Endothelial cell of umbilical vein (primary cell): Measurements from ENCODE around the gene SRSF10. TPM values are rescaled to one million over a fixed set of nuclear protein-coding genes. Genes with fewer than 3 reads are reported as not detected.
"Not testable (repeated sequence)": the region's sequence is repeated elsewhere in the genome, so short reads cannot be mapped to it uniquely, and the experiment has no call there.

ENCODE experiments used
- BruUV-seq: library from RNA; stranded (reverse); fragments of 400-500 nt; replicated peaks from 2 replicates; lab custom pipeline; 2021; lab: Mats Ljungman, UMichigan
- CTCF ChIA-PET: fragments of 300-600, 350-600 bp; sonication (Branson Sonifier 250); formaldehyde crosslinking; loops from one replicate; lab custom pipeline; 2021; ENCODE audit warnings: antibody characterized with exemption, inconsistent platforms; lab: Charles Lee
- POLR2A ChIA-PET: fragments of 300-600, 350-600 bp; sonication (Branson Sonifier 250); formaldehyde crosslinking; loops from one replicate; lab custom pipeline; 2021; ENCODE audit warnings: antibody characterized with exemption, inconsistent platforms; lab: Charles Lee
- DNase-seq: peaks from one replicate; pipeline ENCODE4 v3.0.0-alpha.2; 2011; ENCODE audit warnings: low read depth, low spot score
- FAIRE-seq: peaks from 2 replicates; lab custom pipeline; 2011; peaks lifted over from hg19 to GRCh38; lab: Jason Lieb, UNC
- H2AFZ ChIP-seq: 2 replicates; pipeline ENCODE4 v1.6.0; 2012; ENCODE audit warnings: low read depth, low read length, control low read depth, inconsistent platforms
- H3K27ac ChIP-seq: 2 replicates; pipeline ENCODE4 v1.5.1; 2011; ENCODE audit warnings: low read depth, mild to moderate bottlenecking, control low read depth, low read length, moderate library complexity; ENCODE audit not compliant: insufficient read depth
- H3K27me3 ChIP-seq, 2 experiments: 2 replicates each; pipeline versions ENCODE4 v1.6.0 to v1.6.1; 2011; ENCODE audit warnings: low read length in 2 of 2, mixed read lengths in 1 of 2; ENCODE audit not compliant: control insufficient read depth in 2 of 2, insufficient read depth in 2 of 2
- H3K36me3 ChIP-seq, 2 experiments: 2 replicates in 1 of 2; 3 replicates in 1 of 2; pipeline ENCODE4 v1.5.1; 2011; ENCODE audit warnings: low read length in 2 of 2, mild to moderate bottlenecking in 1 of 2, moderate library complexity in 1 of 2; ENCODE audit not compliant: control insufficient read depth in 2 of 2, insufficient read depth in 2 of 2; ENCODE audit errors: extremely low read depth in 1 of 2
- H3K4me1 ChIP-seq: 3 replicates; pipeline ENCODE4 v1.5.1; 2011; ENCODE audit warnings: mild to moderate bottlenecking, low read length; ENCODE audit not compliant: control insufficient read depth, insufficient read depth; ENCODE audit errors: extremely low read depth
- H3K4me2 ChIP-seq: 2 replicates; pipeline ENCODE4 v1.6.1; 2011; ENCODE audit warnings: low read length, control low read depth, mixed read lengths; ENCODE audit not compliant: insufficient read depth
- H3K4me3 ChIP-seq, 3 experiments: fragments of 200-600 bp in 1 of 3; sonication (generic), shearing (Covaris generic) in 1 of 3; replicated peaks in 1 of 3; 2 replicates each; pipeline ENCODE4 v1.5.1; 2011 to 2016; ENCODE audit warnings: control low read depth in 3 of 3, low read length in 3 of 3, mild to moderate bottlenecking in 2 of 3, inconsistent platforms in 1 of 3, low read depth in 1 of 3, moderate library complexity in 1 of 3; ENCODE audit not compliant: insufficient read depth in 1 of 3
- H3K79me2 ChIP-seq: 2 replicates; pipeline ENCODE4 v1.6.0; 2012; ENCODE audit warnings: low read length, inconsistent platforms; ENCODE audit not compliant: control insufficient read depth, insufficient read depth
- H3K9ac ChIP-seq: replicated peaks from 2 replicates; pipeline ENCODE3; 2011; ENCODE audit warnings: low read length, control low read depth; ENCODE audit not compliant: insufficient read depth; ENCODE audit errors: extremely low read depth
- H3K9me1 ChIP-seq: replicated peaks from 3 replicates; pipeline ENCODE4 v1.6.0; 2011; ENCODE audit warnings: mild to moderate bottlenecking, low read length; ENCODE audit not compliant: control insufficient read depth, insufficient read depth; ENCODE audit errors: extremely low read depth
- H3K9me3 ChIP-seq: replicated peaks from 2 replicates; pipeline ENCODE4 v1.5.1; 2012; ENCODE audit warnings: low read length, inconsistent platforms; ENCODE audit not compliant: control insufficient read depth, insufficient read depth
- H4K20me1 ChIP-seq: replicated peaks from 2 replicates; pipeline ENCODE3; 2011; ENCODE audit warnings: mild to moderate bottlenecking, low read length; ENCODE audit not compliant: control insufficient read depth, insufficient read depth; ENCODE audit errors: extremely low read depth
- EZH2 ChIP-seq: IDR thresholded peaks from 2 replicates; pipeline ENCODE4 v1.6.1; 2012; ENCODE audit warnings: borderline replicate concordance, low read depth, mild to moderate bottlenecking, moderate library complexity, low read length, inconsistent platforms; ENCODE audit not compliant: severe bottlenecking
- FOS ChIP-seq: IDR thresholded peaks from 2 replicates; pipeline ENCODE4 v1.6.1; 2011; ENCODE audit warnings: mild to moderate bottlenecking, low read length, moderate library complexity, borderline replicate concordance; ENCODE audit not compliant: insufficient read depth
- GATA2 ChIP-seq: IDR thresholded peaks from 2 replicates; pipeline ENCODE4 v1.7.0; 2011; ENCODE audit warnings: low read depth, mild to moderate bottlenecking, moderate library complexity, mixed read lengths, low read length; ENCODE audit not compliant: insufficient read length, insufficient read depth
- JUN ChIP-seq: IDR thresholded peaks from 2 replicates; pipeline ENCODE4 v1.6.1; 2011; ENCODE audit warnings: borderline replicate concordance, low read depth; ENCODE audit not compliant: insufficient read length, insufficient read depth
- MYC ChIP-seq: IDR thresholded peaks from one replicate; pipeline ENCODE4 v1.6.1; 2011; ENCODE audit warnings: mild to moderate bottlenecking, low read depth, low read length
- POLR2A ChIP-seq: IDR thresholded peaks from 2 replicates; pipeline ENCODE4 v1.6.1; 2012; ENCODE audit warnings: low read depth, mild to moderate bottlenecking, control low read depth, low read length
- POLR2AphosphoS5 ChIP-seq: IDR thresholded peaks from 2 replicates; pipeline ENCODE4 v1.6.1; 2012; ENCODE audit warnings: low read depth, mild to moderate bottlenecking, control low read depth, low read length, moderate library complexity; ENCODE audit not compliant: insufficient read depth
- dilution Hi-C: fragments of 300-500 bp; cut with MboI; formaldehyde crosslinking; loops from one replicate; pipeline ENCODE4 v1.15.0; 2019; ENCODE audit warnings: low sequenced_read_pairs; ENCODE audit not compliant: extremely low pct_ligation_motif_present
- intact Hi-C: fragments of 100-400 bp; cut with micrococcal nuclease; formaldehyde crosslinking; loops from one replicate; pipeline ENCODE4 v1.10.0; 2022
- polyA plus RNA-seq, 4 experiments: library from polyadenylated mRNA; depleted of rRNA in 3 of 4; stranded (reverse) in 3 of 4; unstranded in 1 of 4; fragments of >200 nt; gene quantifications; 2 replicates each; pipeline versions ENCODE4 v1.2.1 to v1.2.3, GENCODE V29; 2011 to 2012; ENCODE audit warnings: missing spikeins in 1 of 4
- total RNA-seq: library from RNA; stranded (reverse); gene quantifications from 2 replicates; pipeline ENCODE4 v1.2.3, GENCODE V29; 2021
- TF ChIP-seq, protein P1 (sequence below): IDR thresholded peaks from 2 replicates; pipeline ENCODE4 v1.6.1; 2011; ENCODE audit not compliant: insufficient read depth, insufficient read length
- TF ChIP-seq, protein P2 (sequence below), 2 donors: IDR thresholded peaks; 1 replicate in 1 of 2; 2 replicates in 1 of 2; pipeline ENCODE4 v1.5.1; 2011; ENCODE audit warnings: low read length in 2 of 2, mild to moderate bottlenecking in 2 of 2, moderate library complexity in 2 of 2, control low read depth in 1 of 2, inconsistent platforms in 1 of 2, low read depth in 1 of 2; ENCODE audit not compliant: insufficient read depth in 1 of 2; ENCODE audit errors: extremely low read depth in 1 of 2

Gene SRSF10
- total and polyA plus RNA-seq, 2 donors (not counting 3 experiments of a cell fraction or from before 2014, with no cell fraction given) = 124 to 135 TPM

DNA sequence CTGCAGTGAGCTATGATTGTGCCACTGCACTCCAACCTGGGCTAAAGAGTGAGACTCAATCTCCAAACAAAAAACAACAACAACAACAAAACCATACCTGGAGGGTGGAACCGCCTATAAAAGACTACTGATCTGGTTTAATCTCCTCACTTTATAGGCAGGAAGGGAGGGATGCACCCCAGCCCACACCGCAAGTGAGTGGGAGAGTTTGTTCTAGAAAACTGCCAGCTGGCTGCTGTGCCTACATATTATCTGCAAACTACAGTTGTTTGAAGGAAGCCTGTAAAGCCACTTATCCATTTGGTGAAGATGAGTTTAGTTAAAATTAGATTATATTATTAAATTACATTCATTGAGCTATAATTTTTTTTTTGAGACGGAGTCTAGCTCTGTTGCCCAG, 9.1 kb upstream of the SRSF10 start:
- peaks cover 8% of the 10 kb centered on the region for H3K4me1 ChIP-seq
- no peaks in the 10 kb centered on the region for H4K20me1 ChIP-seq
- dilution Hi-C loops = no loop called here
- no peak overlapping the region for H3K4me3 ChIP-seq
- DNase-seq = no peak
- H3K27me3 ChIP-seq = no peaks in the 10 kb centered on the region
- no peak overlapping the region for H3K4me2 ChIP-seq
- FAIRE-seq = no peak
- no peaks in the 10 kb centered on the region for H3K79me2 ChIP-seq
- POLR2A ChIA-PET = interaction anchor here (0.9 kb wide), 1 partner anchor 9 kb away, joined by 3 read pairs; the partner anchor contains the start of gene SRSF10
- H3K9ac ChIP-seq = no peak overlapping the region
- no TSS peak for BruUV-seq
- H3K9me3 ChIP-seq = no peaks in the 10 kb centered on the region
- no peak overlapping the region for H2AFZ ChIP-seq
- TF ChIP-seq, protein P1, sequence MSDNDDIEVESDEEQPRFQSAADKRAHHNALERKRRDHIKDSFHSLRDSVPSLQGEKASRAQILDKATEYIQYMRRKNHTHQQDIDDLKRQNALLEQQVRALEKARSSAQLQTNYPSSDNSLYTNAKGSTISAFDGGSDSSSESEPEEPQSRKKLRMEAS = no peak
- TF ChIP-seq FOS (no peak), MYC (no peak), POLR2AphosphoS5 (no peak), JUN (no peak), POLR2A (no peak), GATA2 (no peak), EZH2 (no peak)
- TF ChIP-seq, protein P2, sequence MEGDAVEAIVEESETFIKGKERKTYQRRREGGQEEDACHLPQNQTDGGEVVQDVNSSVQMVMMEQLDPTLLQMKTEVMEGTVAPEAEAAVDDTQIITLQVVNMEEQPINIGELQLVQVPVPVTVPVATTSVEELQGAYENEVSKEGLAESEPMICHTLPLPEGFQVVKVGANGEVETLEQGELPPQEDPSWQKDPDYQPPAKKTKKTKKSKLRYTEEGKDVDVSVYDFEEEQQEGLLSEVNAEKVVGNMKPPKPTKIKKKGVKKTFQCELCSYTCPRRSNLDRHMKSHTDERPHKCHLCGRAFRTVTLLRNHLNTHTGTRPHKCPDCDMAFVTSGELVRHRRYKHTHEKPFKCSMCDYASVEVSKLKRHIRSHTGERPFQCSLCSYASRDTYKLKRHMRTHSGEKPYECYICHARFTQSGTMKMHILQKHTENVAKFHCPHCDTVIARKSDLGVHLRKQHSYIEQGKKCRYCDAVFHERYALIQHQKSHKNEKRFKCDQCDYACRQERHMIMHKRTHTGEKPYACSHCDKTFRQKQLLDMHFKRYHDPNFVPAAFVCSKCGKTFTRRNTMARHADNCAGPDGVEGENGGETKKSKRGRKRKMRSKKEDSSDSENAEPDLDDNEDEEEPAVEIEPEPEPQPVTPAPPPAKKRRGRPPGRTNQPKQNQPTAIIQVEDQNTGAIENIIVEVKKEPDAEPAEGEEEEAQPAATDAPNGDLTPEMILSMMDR (IDR thresholded peaks at IDR 0.05; ENCODE audit: extremely low read depth in 1 of 2, insufficient read depth in 1 of 2, low read depth in 1 of 2, low read length in 2 of 2) = no peak
- no peaks in the 10 kb centered on the region for H3K9me1 ChIP-seq
- no peak overlapping the region for H3K27ac ChIP-seq
- intact Hi-C loops = no loop called here
- no peaks in the 10 kb centered on the region for H3K36me3 ChIP-seq
- CTCF ChIA-PET = interaction anchor here (0.5 to 1.2 kb wide), 6 partner anchors 9 to 186 kb away, joined by 3 to 4 read pairs (median 3); partner anchors contain the start of gene SRSF10

DNA sequence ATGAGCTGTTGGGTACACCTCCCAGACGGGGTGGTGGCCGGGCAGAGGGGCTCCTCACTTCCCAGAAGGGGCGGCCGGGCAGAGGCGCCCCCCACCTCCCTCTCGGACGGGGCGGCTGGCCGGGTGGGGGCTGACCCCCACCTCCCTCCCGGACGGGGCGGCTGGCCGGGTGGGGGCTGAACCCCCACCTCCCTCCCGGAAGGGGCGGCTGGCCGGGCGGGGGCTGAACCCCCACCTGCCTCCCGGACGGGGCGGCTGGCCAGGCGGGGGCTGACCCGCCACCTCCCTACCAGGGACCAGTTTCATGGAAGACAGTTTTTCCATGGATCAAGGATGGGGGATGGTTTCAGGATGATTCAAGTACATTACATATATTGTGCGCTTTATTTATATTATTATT, 6.9 kb upstream of the SRSF10 start:
- H3K27me3 ChIP-seq, H3K27ac ChIP-seq, intact Hi-C loops, H3K4me2 ChIP-seq, DNase-seq, FAIRE-seq, H3K9ac ChIP-seq, H3K9me1 ChIP-seq, dilution Hi-C loops, H3K36me3 ChIP-seq, H3K79me2 ChIP-seq, H4K20me1 ChIP-seq, BruUV-seq, H3K9me3 ChIP-seq, H3K4me3 ChIP-seq, H2AFZ ChIP-seq, POLR2A ChIA-PET: not testable (repeated sequence)
- H3K4me1 ChIP-seq = peaks cover 13% of the 10 kb centered on the region
- CTCF ChIA-PET = interaction anchor here (0.6 to 1.8 kb wide), 4 partner anchors 11 to 41 kb away, joined by 3 to 5 read pairs (median 3); no protein-coding TSS in a partner anchor
